GM18511 (cell line): ENCODE results near the gene CACNA2D1.
"Not testable (repeated sequence)": the region's sequence is repeated elsewhere in the genome, so short reads cannot be mapped to it uniquely, and the experiment has no call there.

Experiments
- ATAC-seq: cut with Tn5 transposase; IDR thresholded peaks from one replicate; pipeline ENCODE4 v1.9.1; 2021; ENCODE audit warnings: mild to moderate bottlenecking, moderate library complexity; ENCODE audit not compliant: unreplicated experiment

Gene CACNA2D1

GRCh38 chr7:82175319-82175718 lies 268.3 kb downstream of the CACNA2D1 start:
- ATAC-seq, result no peak

DNA sequence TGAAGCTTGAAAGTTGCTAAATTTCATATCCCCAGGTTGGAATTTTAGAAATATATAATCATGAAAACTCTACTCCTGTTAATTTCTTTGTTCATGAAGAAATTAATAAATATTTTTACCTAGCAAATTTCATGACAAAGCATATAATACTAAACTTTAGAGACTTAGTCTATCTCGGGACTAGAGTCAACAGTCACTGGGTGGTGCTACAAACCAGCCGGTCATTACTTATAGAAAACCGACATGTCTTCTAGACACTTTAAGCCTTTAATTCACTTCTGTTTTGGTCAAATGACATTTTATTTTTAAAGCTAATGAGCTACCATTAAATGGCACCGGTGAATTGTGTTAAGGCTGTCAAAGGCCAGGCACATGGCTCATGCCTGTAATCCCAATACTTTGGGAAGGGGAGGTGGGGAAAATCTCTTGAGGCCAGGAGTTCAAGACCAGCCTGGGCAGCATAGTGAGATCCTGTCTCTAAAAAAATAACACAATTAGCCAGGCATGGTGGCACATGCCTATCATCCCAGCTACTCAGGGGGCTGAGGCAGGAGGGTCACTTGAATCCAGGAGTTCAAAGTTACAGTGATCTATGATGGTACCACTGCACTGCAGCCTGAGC lies 270.1 kb downstream of the CACNA2D1 start:
- no peak for ATAC-seq

DNA sequence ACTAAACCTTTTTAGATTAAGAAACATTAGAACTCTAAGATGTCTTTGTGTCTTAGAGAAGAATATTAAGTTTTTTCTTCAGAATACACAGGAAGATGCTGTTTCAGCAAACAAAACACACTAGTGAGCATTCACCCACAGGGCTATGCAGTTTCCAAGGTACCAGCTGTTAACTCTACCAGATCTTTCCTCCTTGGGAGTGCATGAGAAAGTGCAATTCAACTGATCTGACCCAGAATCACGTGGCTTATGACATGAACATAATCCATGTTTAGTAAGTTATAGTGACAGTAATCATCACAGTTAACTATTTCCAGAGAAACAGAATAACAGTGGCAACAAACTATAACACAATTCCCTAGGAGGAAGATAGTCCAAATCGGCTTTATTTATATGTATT lies 270.7 kb downstream of the CACNA2D1 start:
- no peak for ATAC-seq

GRCh38 chr7:82172017-82172416 lies 271.6 kb downstream of the CACNA2D1 start:
- ATAC-seq, result no peak

- ATAC-seq, result no peak
Measured at GRCh38 chr7:82167558-82168314, 275.8 kb downstream of the CACNA2D1 start.

GRCh38 chr7:82166260-82167015 lies 277.1 kb downstream of the CACNA2D1 start:
- ATAC-seq, result no peak

DNA sequence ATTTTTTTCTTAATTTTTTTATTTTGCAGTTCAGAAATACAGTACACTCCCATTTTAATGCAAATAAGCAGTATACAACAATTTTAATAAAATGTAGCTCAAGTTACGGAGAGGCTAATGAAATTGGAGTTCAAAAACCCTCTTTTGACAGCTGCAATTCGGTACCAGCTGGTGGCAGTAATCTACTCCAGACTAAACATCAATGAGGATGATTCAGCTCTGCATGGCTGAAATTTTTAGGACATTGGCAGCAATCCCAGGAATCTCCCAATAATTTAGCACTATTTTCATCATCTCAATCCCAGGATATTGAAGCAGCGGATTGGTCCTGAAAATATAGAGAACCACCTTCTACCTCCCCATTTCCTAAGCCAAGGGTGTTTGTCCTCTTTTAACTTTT lies 278.8 kb downstream of the CACNA2D1 start:
- no peak for ATAC-seq

- no peak for ATAC-seq
Measured at GRCh38 chr7:82164410-82164809, 279.2 kb downstream of the CACNA2D1 start.

- ATAC-seq, result no peak
Measured at GRCh38 chr7:82163586-82163985, 280.0 kb downstream of the CACNA2D1 start.

DNA sequence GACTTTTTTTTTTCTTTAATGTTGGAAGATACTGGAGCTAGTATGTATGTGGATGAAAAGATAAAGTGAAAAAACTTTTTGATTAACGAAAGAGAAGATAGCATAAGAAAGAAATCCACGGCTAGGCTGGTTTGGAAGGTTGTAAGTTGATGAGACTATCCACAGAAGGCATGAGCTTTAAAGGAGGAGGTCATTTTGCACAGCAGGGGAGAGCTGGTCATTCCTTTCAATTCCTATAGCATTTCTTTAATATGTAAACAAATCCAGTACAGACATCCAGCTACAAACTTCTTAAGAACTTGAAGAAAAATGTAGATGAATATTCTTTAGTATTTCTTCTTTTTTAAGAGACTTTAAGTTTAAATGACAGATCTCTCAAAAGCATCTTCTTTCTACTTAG lies 281.3 kb downstream of the CACNA2D1 start:
- no peak for ATAC-seq

DNA sequence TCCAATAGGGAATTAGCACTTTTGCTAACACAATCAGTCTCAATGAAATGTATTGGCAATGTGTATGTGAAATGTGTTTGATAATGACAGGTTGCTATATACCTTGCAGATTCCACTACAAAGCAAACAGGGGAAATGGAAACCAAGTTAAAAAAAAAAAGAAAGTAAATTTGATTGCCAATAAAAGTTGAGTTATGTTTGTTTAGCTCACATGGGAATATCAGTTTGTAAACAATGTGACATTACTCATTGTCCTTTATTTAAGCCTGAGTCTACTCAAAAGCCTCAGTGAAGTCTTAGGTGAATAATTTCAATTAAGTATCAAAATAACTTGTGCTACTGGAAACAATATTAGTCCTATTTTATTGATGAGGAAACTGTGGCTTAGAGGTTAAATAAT lies 285.2 kb downstream of the CACNA2D1 start:
- no peak for ATAC-seq

GRCh38 chr7:82156893-82157292 lies 286.7 kb downstream of the CACNA2D1 start:
- no peak for ATAC-seq

- ATAC-seq, result no peak
Measured at GRCh38 chr7:82156168-82156567, 287.4 kb downstream of the CACNA2D1 start.

DNA sequence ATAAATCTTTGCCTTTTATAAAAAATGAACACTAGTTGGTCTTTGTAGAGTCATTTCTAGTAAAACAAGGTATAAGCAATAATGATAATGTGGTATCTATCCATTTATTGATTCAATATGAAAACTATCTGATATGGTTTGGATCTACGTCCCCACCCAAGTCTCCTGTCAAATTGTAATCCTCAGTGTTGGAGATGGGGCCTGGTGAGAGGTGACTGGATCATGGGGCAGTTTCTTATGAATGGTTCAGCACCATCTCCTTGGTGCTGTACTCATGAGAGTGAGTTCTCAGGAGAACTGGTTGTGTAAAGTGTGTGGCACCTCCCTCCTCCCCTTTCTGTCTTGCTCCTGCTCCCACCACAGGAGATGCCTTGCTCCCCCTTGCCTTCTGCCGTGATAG lies 288.8 kb downstream of the CACNA2D1 start:
- ATAC-seq, result no peak

DNA sequence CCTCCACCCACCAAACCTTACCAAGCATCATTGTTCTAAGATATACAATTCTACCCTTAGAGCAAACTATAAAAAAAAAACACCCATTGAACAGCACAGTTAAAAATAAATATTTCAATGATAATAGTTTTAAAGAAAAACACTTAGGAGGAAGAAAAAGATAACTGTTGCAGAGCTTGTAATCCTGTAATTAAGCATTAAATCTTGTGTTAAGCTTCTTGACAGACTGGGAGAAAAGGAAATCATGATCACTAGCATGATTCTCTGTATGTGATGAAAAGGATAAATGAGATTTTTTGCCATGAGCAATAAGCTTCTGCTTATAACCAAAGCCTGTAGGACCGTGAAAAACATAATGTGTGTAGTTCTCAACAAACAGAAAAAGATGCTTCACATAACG lies 289.8 kb downstream of the CACNA2D1 start:
- ATAC-seq, result no peak

DNA sequence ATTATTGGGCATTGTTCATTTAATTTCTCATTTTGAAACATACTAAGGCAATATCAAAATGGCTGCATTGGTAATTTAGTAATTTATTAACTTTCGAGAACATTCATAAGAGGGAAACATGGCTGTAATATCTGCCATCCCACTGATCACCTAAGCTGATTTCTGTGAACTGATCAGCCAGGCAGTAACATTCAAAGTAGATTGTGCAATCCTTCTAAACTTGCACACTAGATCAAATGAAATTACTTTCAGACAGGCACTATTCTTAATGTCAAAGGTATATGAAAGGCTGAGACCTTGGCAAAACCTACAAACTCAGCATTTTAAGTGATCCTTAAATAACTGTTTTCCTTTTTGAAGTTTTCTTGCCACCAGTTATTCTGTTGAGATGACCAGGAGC lies 290.7 kb downstream of the CACNA2D1 start:
- no peak for ATAC-seq

DNA sequence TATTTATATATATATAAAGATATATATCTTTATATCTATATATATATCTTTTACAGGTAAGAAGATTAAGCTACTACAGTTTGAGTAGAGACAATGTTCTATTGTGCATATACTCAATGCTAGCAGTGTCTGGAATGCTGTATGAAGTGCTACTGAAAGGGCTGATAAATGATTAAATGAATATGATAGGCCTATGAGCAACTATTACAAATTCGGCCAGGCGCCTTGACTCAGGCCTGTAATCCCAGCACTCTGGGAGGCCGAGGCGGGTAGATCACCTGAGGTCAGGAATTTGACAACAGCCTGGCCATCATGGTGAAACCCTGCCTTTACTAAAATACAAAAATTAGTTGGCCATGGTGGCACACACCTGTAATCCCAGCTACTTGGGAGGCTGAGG lies 297.1 kb downstream of the CACNA2D1 start:
- no peak for ATAC-seq

DNA sequence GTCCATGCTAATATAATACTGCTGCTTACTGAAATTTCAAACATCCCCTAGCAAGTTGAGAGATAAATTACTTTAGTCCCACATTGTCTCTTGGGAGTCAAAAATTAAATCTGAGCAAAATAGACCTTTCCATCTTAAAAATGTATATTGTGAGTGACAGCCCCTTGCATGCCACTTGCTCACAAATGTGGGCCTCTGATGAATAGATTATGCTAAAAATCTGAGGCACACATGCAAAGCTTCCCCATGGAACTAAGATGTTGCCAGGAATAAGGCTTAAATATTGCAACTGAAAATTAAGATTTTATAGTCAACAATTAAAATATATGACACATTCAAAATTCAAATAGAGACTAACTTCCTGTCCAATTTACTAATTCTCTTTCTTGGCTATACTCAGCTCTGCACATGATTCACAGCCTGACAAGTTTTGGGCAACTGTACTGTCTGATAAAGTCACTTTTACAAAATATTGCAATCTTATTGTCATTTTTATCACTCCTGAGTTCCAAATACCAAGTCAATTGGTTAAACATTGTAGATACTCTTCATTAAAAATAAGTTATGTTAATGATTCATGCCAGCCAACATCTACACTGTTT lies 301.2 kb downstream of the CACNA2D1 start:
- no peak for ATAC-seq

GRCh38 chr7:82141427-82141826 lies 302.1 kb downstream of the CACNA2D1 start:
- ATAC-seq, result no peak

DNA sequence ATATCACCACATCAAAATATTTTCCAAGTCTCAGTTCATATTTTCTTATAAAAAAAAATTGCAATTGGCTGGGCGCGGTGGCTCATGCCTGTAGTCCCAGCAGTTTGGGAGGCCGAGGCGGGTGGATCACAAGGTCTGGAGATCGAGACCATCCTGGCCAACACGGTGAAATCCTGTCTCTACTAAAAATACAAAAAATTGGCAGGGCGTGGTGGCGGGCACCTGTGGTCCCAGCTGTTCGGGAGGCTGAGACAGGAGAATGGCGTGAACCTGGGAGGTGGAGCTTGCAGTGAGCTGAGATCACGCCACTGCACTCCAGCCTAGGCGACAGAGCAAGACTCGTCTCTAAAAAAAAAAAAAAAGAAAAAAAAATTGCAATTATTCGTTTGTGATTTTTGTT lies 303.0 kb downstream of the CACNA2D1 start:
- not testable (repeated sequence) for ATAC-seq

DNA sequence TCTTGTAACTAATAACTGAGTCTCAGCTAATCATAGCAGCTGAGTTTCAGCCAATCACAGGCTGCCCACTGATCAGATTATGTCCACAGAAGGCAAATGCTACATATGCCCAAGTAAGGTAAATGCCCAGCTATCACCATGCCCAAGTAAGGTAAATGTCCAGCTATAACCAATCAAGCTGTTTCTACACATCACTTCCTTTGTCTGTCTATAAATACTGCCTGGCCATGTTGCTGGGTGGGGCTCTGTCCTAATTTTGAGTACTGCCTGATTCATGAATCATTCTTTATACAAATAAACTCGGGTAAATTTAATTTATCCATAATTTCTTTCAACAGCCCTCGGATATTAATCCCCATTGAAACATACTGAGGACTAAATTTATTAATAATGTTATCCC lies 312.4 kb downstream of the CACNA2D1 start:
- ATAC-seq, result no peak

- ATAC-seq, result no peak
Measured at GRCh38 chr7:82129091-82129490, 314.5 kb downstream of the CACNA2D1 start.
